Measurements from ENCODE around the gene GCNT1. TPM values are rescaled to one million over a fixed set of nuclear protein-coding genes. Genes with fewer than 3 reads are reported as not detected.
"Not testable (repeated sequence)": the region's sequence is repeated elsewhere in the genome, so short reads cannot be mapped to it uniquely, and the experiment has no call there.

The GCNT1 gene
- total RNA-seq, 1 experiment from 2014 or later: 0.24 TPM

DNA sequence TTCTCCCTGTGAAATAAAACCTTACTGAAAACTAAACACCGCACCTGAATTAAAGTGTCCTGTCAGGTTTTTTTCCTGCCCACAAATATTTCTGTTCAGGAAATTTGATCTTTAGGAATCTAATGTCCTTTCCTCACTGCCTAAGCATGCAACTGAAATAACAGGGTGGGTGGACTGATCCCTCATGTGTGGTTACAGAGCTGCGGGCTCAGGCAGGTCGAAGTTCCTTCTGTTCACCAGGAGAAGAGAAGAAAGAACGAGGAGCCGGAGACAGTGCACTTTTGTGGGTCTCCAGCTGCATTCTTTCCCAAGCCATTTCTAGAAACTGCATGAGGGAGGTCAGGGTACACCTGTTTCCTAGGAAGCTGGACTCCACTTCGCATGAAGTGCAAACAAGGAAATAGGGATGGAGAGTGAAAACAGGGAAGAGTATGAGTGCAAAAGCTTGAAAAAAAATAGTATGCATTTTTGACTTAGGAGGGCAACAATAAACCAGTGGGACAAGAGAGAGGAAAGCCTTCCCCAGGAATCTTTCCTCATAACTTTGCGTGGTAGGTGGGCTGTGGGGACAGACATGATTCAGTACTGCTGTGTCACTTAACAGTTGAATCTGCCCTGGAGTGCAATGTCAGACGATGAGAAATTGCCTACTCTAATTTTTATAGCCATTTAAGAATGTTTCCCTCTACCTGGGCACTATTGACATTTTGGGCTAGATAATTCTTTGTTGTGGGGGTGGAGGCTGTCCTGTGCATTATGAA is 60.3 kb downstream of the GCNT1 start:
- in situ Hi-C loops (cut with HindIII; ENCODE audit: low pct_unique_long_range_greater_than_20kb, low sequenced_read_pairs): no loop called here
- DNase-seq (ENCODE audit: low read depth, low spot score): no peak

DNA sequence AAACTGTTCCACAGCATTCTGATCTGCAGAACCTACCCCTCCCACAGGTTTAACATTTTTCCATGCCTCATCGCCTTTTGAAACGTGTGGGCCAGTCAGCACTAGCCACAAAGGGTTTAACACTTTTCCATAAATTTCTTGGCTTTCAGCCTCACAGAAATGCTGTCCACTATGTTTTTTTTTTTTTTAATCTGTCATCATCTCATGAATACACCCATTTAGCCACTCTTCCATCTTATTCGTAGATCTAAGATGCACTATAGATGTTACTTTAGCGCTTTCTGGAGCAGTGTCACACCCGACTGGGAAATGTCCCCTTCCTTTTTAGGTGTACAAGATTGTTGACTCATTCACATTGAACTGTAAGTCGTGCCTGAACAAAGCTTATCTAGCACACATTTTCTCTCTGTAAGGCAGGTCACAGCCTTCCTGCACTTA is 62.3 kb downstream of the GCNT1 start:
- in situ Hi-C loops (cut with HindIII; ENCODE audit: low pct_unique_long_range_greater_than_20kb, low sequenced_read_pairs): no loop called here
- DNase-seq (ENCODE audit: low read depth, low spot score): no peak

DNA sequence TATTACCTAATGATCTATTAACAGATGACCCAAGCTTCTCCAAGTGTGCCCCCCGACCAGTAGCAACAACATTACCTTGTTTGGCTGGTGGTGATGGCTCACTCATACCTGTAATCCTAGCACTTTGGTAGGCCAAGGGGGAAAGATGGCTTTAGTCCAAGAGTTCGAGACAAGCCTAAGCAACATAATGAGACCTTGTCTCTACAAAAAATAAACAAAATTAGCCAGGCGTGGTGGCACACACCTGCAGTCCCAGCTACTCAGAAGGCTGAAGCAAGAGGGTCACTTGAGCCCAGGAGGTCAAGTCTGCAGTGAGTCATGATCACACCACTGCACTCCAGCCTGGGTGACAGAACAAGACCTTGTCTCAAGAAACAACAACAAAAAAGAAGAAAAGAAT is 62.9 kb downstream of the GCNT1 start:
- DNase-seq (ENCODE audit: low read depth, low spot score): no peak
- in situ Hi-C loops (cut with HindIII; ENCODE audit: low pct_unique_long_range_greater_than_20kb, low sequenced_read_pairs): no loop called here

DNA sequence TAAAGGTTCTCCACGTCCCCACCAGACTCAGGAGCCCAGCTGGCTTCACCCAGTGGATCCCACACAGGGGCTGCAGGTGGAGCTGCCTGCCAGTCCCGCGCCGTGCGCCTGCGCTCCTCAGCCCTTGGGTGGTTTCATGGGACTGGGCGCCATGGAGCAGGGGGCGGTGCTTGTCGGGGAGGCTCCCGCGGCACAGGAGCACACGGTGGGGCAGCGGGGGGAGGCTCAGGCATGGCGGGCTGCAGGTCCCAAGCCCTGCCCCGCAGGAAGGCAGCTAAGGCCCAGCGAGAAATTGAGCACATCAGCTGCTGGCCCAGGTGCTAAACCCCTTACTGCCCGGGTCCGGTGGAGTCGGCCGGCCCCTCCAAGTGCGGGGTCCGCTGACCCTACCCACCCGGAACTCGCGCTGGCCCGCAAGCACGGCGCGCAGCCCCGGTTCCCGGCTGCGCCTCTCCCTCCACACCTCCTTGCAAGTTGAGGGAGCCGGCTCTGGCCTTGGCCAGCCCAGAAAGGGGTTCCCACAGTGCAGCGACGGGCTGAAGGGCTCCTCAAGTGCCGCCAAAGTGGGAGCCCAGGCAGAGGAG is 64.7 kb downstream of the GCNT1 start:
- in situ Hi-C loops (cut with HindIII; ENCODE audit: low pct_unique_long_range_greater_than_20kb, low sequenced_read_pairs); DNase-seq (ENCODE audit: low read depth, low spot score): not testable (repeated sequence)

DNA sequence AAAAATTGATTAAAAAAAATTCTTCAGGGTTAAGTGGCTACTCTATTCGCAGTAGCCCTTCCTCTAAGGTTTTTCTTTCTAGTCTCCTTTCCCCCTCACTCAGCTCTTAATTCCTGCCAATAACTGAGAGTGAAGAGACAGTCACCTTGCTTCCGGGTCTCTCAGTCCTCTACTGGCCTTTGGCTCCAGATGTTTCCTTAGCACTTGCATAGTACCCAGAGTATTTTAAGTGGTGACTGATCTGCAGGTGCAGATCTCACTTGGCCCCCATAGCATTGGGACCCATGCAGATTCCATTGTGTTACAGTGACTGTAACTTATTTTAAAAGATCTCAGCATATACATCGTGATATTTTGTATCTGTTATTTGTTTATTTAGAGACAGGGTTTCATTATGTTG is 66.2 kb downstream of the GCNT1 start:
- in situ Hi-C loops (cut with HindIII; ENCODE audit: low pct_unique_long_range_greater_than_20kb, low sequenced_read_pairs): no loop called here
- DNase-seq (ENCODE audit: low read depth, low spot score): no peak

DNA sequence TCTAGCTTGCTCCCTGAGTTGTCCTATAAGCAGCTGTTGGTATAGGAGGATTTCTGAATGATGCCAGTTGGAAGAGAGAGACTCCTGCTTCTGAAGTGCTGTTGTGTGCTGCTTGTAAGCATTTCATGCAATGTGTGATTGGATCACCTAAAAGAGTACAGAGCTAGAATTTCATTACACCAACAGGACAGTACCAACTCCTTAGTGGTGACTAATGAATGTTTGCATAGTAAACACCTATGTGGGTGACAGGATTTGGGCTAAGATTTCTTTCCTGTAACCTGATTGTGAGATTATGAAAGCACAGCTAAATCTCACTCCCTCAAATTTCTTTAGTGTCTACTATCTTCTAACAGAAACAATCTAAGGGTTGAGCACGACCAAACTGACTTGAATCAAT is 67.0 kb downstream of the GCNT1 start:
- in situ Hi-C loops (cut with HindIII; ENCODE audit: low pct_unique_long_range_greater_than_20kb, low sequenced_read_pairs): no loop called here
- no peak for DNase-seq (ENCODE audit: low read depth, low spot score)

DNA sequence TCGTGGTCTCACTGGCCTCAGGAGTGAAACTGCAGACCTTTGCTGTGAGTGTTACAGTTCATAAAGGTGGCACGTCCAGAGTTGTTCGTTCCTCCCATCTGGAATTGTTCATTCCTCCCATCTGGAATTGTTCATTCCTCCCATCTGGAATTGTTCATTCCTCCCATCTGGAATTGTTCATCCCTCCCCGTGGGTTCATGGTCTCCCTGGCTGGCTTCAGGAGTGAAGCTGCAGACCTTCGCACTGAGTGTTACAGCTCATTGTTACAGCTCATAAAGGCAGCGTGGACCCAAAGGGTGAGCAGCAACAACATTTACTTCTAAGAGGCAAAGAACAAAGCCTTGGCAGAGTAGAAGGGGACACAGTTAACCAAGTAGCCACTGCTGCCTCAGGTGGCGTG is 69.1 kb downstream of the GCNT1 start:
- in situ Hi-C loops (cut with HindIII; ENCODE audit: low pct_unique_long_range_greater_than_20kb, low sequenced_read_pairs): no loop called here
- no peak for DNase-seq (ENCODE audit: low read depth, low spot score)

DNA sequence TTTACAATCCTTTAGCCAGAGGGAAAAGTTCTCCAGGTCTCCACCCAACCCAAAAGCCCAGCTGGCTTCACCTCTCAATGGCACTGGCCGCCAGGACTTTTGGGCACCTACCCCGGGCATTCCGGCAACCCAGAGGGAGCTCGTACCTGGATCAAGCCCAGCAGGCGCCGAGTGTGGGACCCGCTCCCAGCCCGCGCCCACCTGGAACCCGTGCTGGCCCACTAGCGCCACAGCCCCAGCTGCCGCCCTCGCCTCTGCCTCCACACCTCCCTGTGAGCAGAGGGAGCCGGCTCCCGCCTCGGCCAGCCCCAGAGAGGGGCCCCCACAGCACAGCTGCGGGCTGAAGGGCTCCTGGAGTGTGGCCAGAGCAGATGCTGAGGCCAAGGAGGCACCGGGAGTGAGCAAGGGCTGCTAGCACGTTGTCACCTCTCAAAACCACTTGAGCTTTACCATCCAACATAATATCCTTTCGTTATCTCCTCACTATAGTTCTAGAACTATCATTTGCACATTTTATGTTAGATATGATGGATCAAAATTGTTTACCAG is 69.7 kb downstream of the GCNT1 start:
- in situ Hi-C loops (cut with HindIII; ENCODE audit: low pct_unique_long_range_greater_than_20kb, low sequenced_read_pairs): no loop called here
- no peak for DNase-seq (ENCODE audit: low read depth, low spot score)

DNA sequence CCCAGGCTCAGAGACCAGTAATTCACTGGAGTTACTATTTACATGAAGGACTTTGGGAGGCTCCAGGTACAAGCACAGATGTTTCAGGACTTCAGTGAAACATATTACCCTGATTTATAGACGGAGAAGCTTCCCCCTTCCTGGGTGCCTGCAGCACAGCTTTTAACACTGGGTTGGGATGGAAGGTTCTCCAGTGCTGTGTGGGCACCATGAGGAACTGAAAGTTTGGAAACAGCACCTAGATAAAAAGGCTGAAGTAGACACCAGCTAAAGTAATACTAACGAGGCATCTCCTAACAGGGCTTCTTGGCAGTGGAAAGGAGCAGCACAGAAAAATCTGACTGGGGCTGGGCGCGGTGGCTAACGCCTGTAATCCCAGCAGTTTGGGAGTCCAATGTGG is 70.7 kb downstream of the GCNT1 start:
- no peak for DNase-seq (ENCODE audit: low read depth, low spot score)
- in situ Hi-C loops (cut with HindIII; ENCODE audit: low pct_unique_long_range_greater_than_20kb, low sequenced_read_pairs): no loop called here

DNA sequence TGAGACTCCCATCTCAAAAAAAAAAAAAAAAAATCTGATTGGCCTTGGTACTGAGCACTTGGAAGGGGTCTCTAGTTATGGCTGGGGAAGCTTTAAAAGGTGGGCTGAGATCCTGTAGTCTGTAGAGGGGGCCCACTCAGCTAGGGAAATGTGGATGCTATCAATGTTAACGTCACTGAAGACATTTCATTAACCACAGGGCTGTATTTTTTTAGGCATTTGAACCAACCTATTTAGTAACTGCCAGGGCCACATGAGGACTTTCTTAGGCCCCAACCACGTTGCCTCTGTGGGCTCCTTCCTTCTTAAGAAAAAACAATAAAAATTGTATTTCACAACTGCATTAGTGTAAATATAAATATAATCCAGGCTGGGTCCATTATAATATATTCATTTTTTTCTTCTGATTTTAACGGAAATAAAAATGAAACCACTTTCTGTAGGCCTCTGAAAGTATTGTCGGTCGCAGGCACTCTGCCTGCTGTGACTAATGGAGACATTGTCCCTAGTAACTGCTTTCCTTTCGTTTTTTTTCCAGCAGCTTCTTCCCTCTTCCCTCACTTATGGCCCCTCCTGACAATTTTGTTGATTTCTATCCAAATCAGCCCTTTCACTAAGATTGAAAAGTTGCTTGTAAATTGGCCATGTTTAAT is 71.6 kb downstream of the GCNT1 start:
- DNase-seq (ENCODE audit: low read depth, low spot score): no peak
- in situ Hi-C loops (cut with HindIII; ENCODE audit: low pct_unique_long_range_greater_than_20kb, low sequenced_read_pairs): no loop called here

DNA sequence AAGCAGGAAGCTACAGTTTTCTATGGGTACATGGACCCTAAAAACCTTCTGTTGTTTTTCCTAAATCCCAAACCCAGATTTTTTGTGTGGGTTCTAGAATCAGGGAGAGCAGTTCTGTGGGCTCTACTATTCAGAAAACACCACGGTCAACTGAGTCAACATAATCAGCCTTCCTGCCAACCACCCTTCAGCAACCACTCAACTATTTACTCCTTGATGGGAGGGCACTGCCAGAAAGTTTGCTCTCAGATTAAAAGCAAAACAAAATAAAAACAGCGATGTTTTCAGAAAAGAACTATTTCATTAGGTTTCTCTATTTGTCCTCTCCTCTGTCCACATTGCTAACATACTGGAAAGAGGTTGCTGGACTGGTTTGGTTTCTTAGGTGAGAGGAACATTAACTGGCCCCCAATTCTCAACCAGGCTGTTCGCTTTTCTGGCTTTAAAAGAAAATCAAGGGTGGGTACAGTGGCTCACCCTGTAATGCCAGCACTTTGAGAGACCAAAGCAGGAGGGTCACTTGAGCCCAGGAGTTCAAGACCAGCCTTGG is 72.3 kb downstream of the GCNT1 start:
- DNase-seq (ENCODE audit: low read depth, low spot score): no peak
- in situ Hi-C loops (cut with HindIII; ENCODE audit: low pct_unique_long_range_greater_than_20kb, low sequenced_read_pairs): no loop called here

DNA sequence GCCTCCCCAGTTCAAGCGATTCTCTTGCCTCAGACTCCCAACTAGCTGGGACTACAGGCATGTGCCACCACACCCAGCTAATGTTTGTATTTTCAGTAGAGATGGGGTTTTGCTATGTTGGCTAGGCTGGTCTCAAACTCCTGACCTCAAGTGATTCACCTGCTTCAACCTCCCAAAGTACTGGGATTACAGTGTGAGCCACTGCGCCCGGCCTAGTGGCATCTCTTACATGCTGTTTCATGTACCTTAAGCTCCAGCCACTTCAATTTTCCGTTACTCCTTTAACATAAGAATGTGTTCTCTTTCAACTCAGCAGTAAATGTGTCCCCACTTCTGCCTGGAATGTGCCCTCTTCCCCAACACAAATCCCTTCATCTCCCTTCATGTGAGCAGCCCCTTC is 73.9 kb downstream of the GCNT1 start:
- in situ Hi-C loops (cut with HindIII; ENCODE audit: low pct_unique_long_range_greater_than_20kb, low sequenced_read_pairs); DNase-seq (ENCODE audit: low read depth, low spot score): not testable (repeated sequence)

DNA sequence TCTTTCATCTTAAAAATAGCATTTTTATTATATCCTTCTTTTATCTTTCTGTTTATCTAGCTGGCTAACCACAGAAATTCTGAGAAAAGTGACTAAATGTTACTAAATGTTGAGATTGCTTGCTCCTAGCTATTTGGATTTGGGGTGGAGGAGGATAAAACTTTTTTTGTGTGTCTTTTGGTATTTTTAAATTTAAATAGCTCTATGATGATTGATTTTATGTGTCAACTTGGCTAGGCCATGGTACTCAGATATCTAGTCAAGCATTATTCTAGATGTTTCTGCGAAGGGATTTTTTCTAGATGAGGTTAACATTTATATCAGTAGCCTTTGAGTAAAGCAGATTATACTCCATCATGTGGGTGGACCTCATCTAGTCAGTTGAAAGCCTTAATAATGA is 75.0 kb downstream of the GCNT1 start:
- in situ Hi-C loops (cut with HindIII; ENCODE audit: low pct_unique_long_range_greater_than_20kb, low sequenced_read_pairs): no loop called here

DNA sequence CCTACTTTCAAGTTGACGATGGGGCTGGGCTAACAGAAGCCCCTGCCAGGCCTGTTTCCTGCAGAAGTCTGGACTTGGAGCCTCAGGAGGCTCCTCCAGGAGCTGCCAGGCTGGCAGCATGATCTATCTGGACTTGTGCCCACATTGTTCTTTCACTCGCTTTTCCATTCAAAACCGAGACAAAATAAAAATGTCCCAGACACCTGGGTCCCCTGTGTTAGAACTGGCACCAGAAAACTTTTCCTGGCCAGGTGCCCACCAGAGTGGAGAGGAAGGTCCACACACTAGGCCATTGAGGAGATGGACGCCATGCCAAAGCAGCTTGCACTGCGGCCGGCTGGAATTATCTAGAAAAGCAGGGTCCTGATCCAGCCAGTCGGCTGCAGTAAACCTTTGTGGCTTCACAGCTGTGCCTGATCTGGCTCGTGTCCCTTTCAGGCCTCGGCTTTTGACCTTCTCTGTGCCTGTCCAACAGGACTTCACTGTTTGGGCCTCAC is 78.2 kb downstream of the GCNT1 start:
- no peak for DNase-seq (ENCODE audit: low read depth, low spot score)
- in situ Hi-C loops (cut with HindIII; ENCODE audit: low pct_unique_long_range_greater_than_20kb, low sequenced_read_pairs): no loop called here

More for the DNA sequence above, 75.0 kb downstream of the GCNT1 start:
- DNase-seq (ENCODE audit: low read depth, low spot score): no peak

DNA sequence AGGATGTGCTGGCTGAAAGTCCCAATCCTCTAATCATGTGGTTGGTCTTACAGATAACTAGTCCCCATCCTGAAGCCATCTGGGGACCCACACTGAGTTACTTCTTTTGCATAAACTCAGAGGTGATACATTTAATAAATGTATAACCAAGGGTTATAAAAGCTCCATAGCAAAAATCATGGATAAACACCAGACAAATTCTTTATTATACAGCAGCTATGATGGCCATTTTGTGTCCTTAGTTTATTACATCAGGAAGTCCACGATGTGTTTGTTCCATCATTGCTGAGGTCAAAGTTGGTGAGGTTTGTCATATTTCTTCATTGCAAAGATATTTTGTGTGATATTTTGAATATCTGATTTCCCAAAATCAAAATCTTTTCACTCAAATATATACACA is 80.2 kb downstream of the GCNT1 start:
- DNase-seq (ENCODE audit: low read depth, low spot score): no peak
- in situ Hi-C loops (cut with HindIII; ENCODE audit: low pct_unique_long_range_greater_than_20kb, low sequenced_read_pairs): no loop called here

DNA sequence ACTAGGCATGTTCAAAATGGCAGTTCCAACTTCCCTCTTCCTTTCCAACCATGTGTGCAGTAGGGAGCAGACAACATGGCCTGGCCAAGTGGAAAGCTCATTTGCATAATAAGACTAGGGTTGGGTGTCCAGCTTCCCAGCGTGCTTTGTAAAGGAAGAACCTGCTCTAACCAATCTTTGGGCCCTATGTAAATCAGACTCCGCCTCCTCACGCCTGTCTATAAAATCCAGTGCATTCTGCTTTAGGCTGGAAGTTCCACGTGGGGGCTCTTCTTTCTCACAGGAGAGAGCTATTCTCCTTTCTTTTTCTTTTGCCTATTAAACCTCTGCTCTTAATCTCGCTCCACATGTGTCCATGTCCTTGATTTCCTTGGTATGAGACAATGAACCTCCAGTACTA is 83.4 kb downstream of the GCNT1 start:
- DNase-seq (ENCODE audit: low read depth, low spot score): peak; percentile 61
- in situ Hi-C loops (cut with HindIII; ENCODE audit: low pct_unique_long_range_greater_than_20kb, low sequenced_read_pairs): no loop called here

DNA sequence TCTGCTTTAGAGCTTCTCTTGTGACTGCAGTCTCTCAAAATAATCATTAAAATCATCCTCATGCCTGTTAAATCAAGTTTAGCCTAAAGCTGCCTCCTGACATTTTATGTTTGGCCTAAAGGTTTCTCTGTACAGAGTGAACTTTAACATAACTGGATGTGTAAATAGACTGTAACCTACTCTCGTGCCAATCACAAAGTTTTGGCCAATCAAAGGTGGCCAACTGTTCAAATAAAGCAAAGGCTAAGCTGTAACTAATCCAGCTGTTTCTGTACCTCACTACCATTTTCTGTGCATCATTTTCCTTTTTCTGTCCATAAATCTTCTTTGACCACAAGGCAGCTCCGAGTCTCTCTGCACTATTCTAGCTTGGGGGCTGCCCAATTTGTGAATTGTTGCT is 86.2 kb downstream of the GCNT1 start:
- in situ Hi-C loops (cut with HindIII; ENCODE audit: low pct_unique_long_range_greater_than_20kb, low sequenced_read_pairs): no loop called here
- no peak for DNase-seq (ENCODE audit: low read depth, low spot score)

DNA sequence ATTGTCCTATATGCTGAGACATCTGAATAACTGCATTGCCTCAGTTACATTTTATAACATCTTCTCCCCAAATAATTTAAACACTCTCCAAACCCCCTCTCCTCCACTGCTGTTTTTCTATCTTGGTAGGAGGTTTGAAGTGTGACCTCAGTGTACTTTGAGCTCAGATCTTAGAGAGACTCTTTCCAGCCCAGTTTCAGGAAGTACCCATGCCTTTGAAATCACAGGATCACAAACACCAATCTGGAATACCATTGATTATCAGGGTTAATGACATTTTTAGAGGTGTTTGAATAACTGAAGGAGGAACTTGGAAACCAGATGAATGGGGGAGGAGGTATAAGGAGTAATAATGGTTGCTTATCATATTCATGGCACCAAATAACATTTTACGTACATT is 93.2 kb downstream of the GCNT1 start:
- in situ Hi-C loops (cut with HindIII; ENCODE audit: low pct_unique_long_range_greater_than_20kb, low sequenced_read_pairs): no loop called here
- no peak for DNase-seq (ENCODE audit: low read depth, low spot score)
